C4-2B (cell line): Measurements from ENCODE around the gene HTR4.

Experiments used
- ZFX ChIP-seq: fragments of 450-650 bp; IDR thresholded peaks from 2 replicates; pipeline ENCODE4 v1.6.1; 2017
- TF ChIP-seq, protein P1 (sequence below): fragments of 450-650 bp; conservative IDR thresholded peaks from 2 replicates; pipeline ENCODE4 v1.5.1; 2017; ENCODE audit warnings: mild to moderate bottlenecking

DNA sequence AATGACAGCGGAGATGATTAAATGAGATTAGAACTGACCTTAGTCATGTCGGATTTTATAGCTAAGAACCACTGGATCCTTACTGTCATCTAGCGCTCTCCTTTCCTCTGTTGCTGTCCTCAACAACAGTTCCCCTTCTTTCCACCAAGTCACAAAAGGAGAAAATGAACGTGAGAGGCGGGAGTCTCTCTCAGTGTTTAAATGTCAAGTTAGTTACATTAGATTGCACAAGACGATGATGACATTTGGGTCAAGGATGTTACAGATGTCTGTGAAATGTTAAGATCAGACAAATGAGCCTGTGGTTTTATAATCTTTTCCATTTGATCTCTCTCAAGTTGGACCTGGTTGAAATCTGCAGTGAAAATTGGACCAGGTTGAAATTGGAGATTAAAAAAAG, 217.1 kb downstream of the HTR4 start:
- TF ChIP-seq, protein P1, sequence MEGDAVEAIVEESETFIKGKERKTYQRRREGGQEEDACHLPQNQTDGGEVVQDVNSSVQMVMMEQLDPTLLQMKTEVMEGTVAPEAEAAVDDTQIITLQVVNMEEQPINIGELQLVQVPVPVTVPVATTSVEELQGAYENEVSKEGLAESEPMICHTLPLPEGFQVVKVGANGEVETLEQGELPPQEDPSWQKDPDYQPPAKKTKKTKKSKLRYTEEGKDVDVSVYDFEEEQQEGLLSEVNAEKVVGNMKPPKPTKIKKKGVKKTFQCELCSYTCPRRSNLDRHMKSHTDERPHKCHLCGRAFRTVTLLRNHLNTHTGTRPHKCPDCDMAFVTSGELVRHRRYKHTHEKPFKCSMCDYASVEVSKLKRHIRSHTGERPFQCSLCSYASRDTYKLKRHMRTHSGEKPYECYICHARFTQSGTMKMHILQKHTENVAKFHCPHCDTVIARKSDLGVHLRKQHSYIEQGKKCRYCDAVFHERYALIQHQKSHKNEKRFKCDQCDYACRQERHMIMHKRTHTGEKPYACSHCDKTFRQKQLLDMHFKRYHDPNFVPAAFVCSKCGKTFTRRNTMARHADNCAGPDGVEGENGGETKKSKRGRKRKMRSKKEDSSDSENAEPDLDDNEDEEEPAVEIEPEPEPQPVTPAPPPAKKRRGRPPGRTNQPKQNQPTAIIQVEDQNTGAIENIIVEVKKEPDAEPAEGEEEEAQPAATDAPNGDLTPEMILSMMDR = no peak
- no peak for TF ChIP-seq ZFX
